ENCODE results near the gene STARD5. TPM values are rescaled to one million over a fixed set of nuclear protein-coding genes. Genes with fewer than 3 reads are reported as not detected.
A peak's percentile ranks its signal among the peaks of the same experiment; 100 is the strongest.

Gene STARD5
- total RNA-seq, 2 experiments from 2014 or later, result 6.2 to 7.7 TPM

- Mint-ChIP-seq H3K4me3 (peak overlapping the region; percentile 98), H3K36me3 (peaks cover 61% of the 10 kb centered on the region), H3K27me3 (no peaks in the 10 kb centered on the region), H3K27ac (peak overlapping the region; percentile 97), H3K4me1 (peaks cover 63% of the 10 kb centered on the region), H3K9me3 (no peaks in the 10 kb centered on the region)
- DNase-seq, result peak; percentile 76
Measured at GRCh38 chr15:81296673-81297072, 27.3 kb downstream of the STARD5 start.

GRCh38 chr15:81296186-81296585 is 27.8 kb downstream of the STARD5 start:
- peaks cover 57% of the 10 kb centered on the region for H3K36me3 Mint-ChIP-seq
- no peak for DNase-seq
- peak overlapping the region; percentile 98 for H3K4me3 Mint-ChIP-seq
- no peaks in the 10 kb centered on the region for H3K9me3 Mint-ChIP-seq
- H3K27me3 Mint-ChIP-seq, result no peaks in the 10 kb centered on the region
- H3K4me1 Mint-ChIP-seq, result peaks cover 62% of the 10 kb centered on the region
- H3K27ac Mint-ChIP-seq, result peak overlapping the region; percentile 97

GRCh38 chr15:81295486-81296121 is 28.3 kb downstream of the STARD5 start:
- H3K27ac Mint-ChIP-seq, result peak overlapping the region; percentile 97
- DNase-seq, result no peak

GRCh38 chr15:81294516-81294880 is 29.4 kb downstream of the STARD5 start:
- H3K27ac Mint-ChIP-seq, result peak overlapping the region; percentile 97
- peaks cover 68% of the 10 kb centered on the region for H3K4me1 Mint-ChIP-seq
- H3K36me3 Mint-ChIP-seq, result peaks cover 41% of the 10 kb centered on the region
- H3K9me3 Mint-ChIP-seq, result peaks cover 2% of the 10 kb centered on the region
- peak overlapping the region; percentile 98 for H3K4me3 Mint-ChIP-seq
- no peaks in the 10 kb centered on the region for H3K27me3 Mint-ChIP-seq
- DNase-seq, result peak; percentile 34

More at GRCh38 chr15:81295486-81296121, 28.3 kb downstream of the STARD5 start:
- Mint-ChIP-seq H3K4me3 (peak overlapping the region; percentile 98), H3K9me3 (no peaks in the 10 kb centered on the region), H3K4me1 (peaks cover 61% of the 10 kb centered on the region), H3K36me3 (peaks cover 51% of the 10 kb centered on the region), H3K27me3 (no peaks in the 10 kb centered on the region)

GRCh38 chr15:81293728-81294515 is 30.0 kb downstream of the STARD5 start:
- peaks cover 4% of the 10 kb centered on the region for H3K9me3 Mint-ChIP-seq
- peaks cover 40% of the 10 kb centered on the region for H3K36me3 Mint-ChIP-seq
- H3K4me3 Mint-ChIP-seq, result peak overlapping the region; percentile 98
- H3K27ac Mint-ChIP-seq, result peak overlapping the region; percentile 97
- H3K4me1 Mint-ChIP-seq, result peaks cover 72% of the 10 kb centered on the region
- H3K27me3 Mint-ChIP-seq, result no peaks in the 10 kb centered on the region
- DNase-seq, result peak; percentile 83

- peaks cover 38% of the 10 kb centered on the region for H3K36me3 Mint-ChIP-seq
- H3K4me1 Mint-ChIP-seq, result peaks cover 81% of the 10 kb centered on the region
- peaks cover 13% of the 10 kb centered on the region for H3K9me3 Mint-ChIP-seq
- peak; percentile 70 for DNase-seq
- no peaks in the 10 kb centered on the region for H3K27me3 Mint-ChIP-seq
- peak overlapping the region; percentile 97 for H3K27ac Mint-ChIP-seq
- peak overlapping the region; percentile 98 for H3K4me3 Mint-ChIP-seq
Measured at GRCh38 chr15:81292523-81293001, 31.4 kb downstream of the STARD5 start.

- Mint-ChIP-seq H3K9me3 (peaks cover 16% of the 10 kb centered on the region), H3K4me1 (peaks cover 85% of the 10 kb centered on the region), H3K4me3 (peak overlapping the region; percentile 98), H3K27ac (peak overlapping the region; percentile 97), H3K27me3 (no peaks in the 10 kb centered on the region), H3K36me3 (peaks cover 36% of the 10 kb centered on the region)
- no peak for DNase-seq
Measured at GRCh38 chr15:81291916-81292522, 31.9 kb downstream of the STARD5 start.

GRCh38 chr15:81289910-81290309 is 34.0 kb downstream of the STARD5 start:
- Mint-ChIP-seq H3K4me1 (peaks cover 89% of the 10 kb centered on the region), H3K9me3 (peaks cover 23% of the 10 kb centered on the region), H3K27me3 (no peaks in the 10 kb centered on the region), H3K36me3 (peaks cover 44% of the 10 kb centered on the region), H3K27ac (peak overlapping the region; percentile 16), H3K4me3 (peak overlapping the region; percentile 0)
- no peak for DNase-seq

- Mint-ChIP-seq H3K9me3 (peaks cover 23% of the 10 kb centered on the region), H3K27me3 (no peaks in the 10 kb centered on the region), H3K4me1 (peaks cover 84% of the 10 kb centered on the region), H3K36me3 (peaks cover 46% of the 10 kb centered on the region), H3K27ac (peak overlapping the region; percentile 63), H3K4me3 (no peak overlapping the region)
- DNase-seq, result no peak
Measured at GRCh38 chr15:81288616-81289015, 35.3 kb downstream of the STARD5 start.

- H3K4me1 Mint-ChIP-seq, result peaks cover 80% of the 10 kb centered on the region
- no peak for DNase-seq
- peaks cover 46% of the 10 kb centered on the region for H3K36me3 Mint-ChIP-seq
- H3K4me3 Mint-ChIP-seq, result no peak overlapping the region
- peak overlapping the region; percentile 87 for H3K27ac Mint-ChIP-seq
- H3K9me3 Mint-ChIP-seq, result peaks cover 23% of the 10 kb centered on the region
- no peaks in the 10 kb centered on the region for H3K27me3 Mint-ChIP-seq
Measured at GRCh38 chr15:81288040-81288439, 35.9 kb downstream of the STARD5 start.

GRCh38 chr15:81286621-81287121 is 37.3 kb downstream of the STARD5 start:
- peak overlapping the region; percentile 73 for H3K4me3 Mint-ChIP-seq
- DNase-seq, result no peak
- no peaks in the 10 kb centered on the region for H3K27me3 Mint-ChIP-seq
- peaks cover 23% of the 10 kb centered on the region for H3K9me3 Mint-ChIP-seq
- H3K27ac Mint-ChIP-seq, result peak overlapping the region; percentile 87
- peaks cover 72% of the 10 kb centered on the region for H3K4me1 Mint-ChIP-seq
- H3K36me3 Mint-ChIP-seq, result peaks cover 46% of the 10 kb centered on the region

GRCh38 chr15:81285461-81285860 is 38.5 kb downstream of the STARD5 start:
- H3K4me3 Mint-ChIP-seq, result peak overlapping the region; percentile 73
- H3K27ac Mint-ChIP-seq, result peak overlapping the region; percentile 87
- no peaks in the 10 kb centered on the region for H3K27me3 Mint-ChIP-seq
- peaks cover 23% of the 10 kb centered on the region for H3K9me3 Mint-ChIP-seq
- no peak for DNase-seq
- H3K36me3 Mint-ChIP-seq, result peaks cover 46% of the 10 kb centered on the region
- peaks cover 71% of the 10 kb centered on the region for H3K4me1 Mint-ChIP-seq

- peak overlapping the region; percentile 2 for H3K4me3 Mint-ChIP-seq
- DNase-seq, result no peak
- peaks cover 20% of the 10 kb centered on the region for H3K9me3 Mint-ChIP-seq
- peak overlapping the region; percentile 87 for H3K27ac Mint-ChIP-seq
- H3K36me3 Mint-ChIP-seq, result peaks cover 45% of the 10 kb centered on the region
- H3K27me3 Mint-ChIP-seq, result no peaks in the 10 kb centered on the region
- peaks cover 71% of the 10 kb centered on the region for H3K4me1 Mint-ChIP-seq
Measured at GRCh38 chr15:81284256-81285031, 39.5 kb downstream of the STARD5 start.

GRCh38 chr15:81282911-81283310 is 41.0 kb downstream of the STARD5 start:
- no peak for DNase-seq
- Mint-ChIP-seq H3K27me3 (no peaks in the 10 kb centered on the region), H3K27ac (no peak overlapping the region), H3K4me3 (no peak overlapping the region), H3K9me3 (peaks cover 22% of the 10 kb centered on the region), H3K4me1 (peaks cover 69% of the 10 kb centered on the region), H3K36me3 (peaks cover 42% of the 10 kb centered on the region)

Data from activated naive CD8-positive, alpha-beta T cell treated with anti-CD3 and anti-CD28 coated beads for 36 hours (primary cell).